A673 (cell line): ENCODE data around the gene TRAPPC6A.

ENCODE experiments used
- EZH2 ChIP-seq: fragments of 200-600 bp; sonication (generic); IDR thresholded peaks from 2 replicates; pipeline ENCODE4 v1.6.1; 2017; ENCODE audit warnings: borderline replicate concordance, low read depth, mild to moderate bottlenecking, mixed read lengths, antibody characterized with exemption, low read length; ENCODE audit not compliant: poor library complexity, severe bottlenecking
- TF ChIP-seq, protein P1 (sequence below): fragments of 300-800, 200-600 bp; sonication (generic); conservative IDR thresholded peaks from 2 replicates; pipeline ENCODE4 v1.5.1; 2017; ENCODE audit warnings: low read depth, mild to moderate bottlenecking, antibody characterized with exemption, low read length, moderate library complexity, mixed read lengths

DNA sequence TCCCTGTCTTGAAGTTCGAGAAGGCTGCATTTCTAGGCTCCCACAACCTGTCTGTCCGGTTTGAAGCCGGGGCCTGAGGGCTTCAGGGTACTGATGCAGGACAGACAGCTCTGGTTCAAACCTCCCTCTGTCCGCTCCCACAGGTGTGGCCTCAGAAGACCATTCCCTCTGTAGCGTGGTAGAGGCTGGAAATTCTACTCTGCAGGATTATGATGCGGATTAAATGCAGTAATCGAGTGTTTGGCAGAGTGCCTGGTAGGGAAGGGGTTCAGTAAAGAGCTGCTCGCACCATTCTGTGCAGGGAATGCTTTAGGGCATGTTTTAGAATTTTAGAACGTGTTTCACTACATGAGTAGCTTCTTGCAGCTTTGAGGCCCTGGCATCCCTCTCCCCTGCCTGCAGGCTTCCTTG is 54.6 kb downstream of the TRAPPC6A start:
- TF ChIP-seq, protein P1, sequence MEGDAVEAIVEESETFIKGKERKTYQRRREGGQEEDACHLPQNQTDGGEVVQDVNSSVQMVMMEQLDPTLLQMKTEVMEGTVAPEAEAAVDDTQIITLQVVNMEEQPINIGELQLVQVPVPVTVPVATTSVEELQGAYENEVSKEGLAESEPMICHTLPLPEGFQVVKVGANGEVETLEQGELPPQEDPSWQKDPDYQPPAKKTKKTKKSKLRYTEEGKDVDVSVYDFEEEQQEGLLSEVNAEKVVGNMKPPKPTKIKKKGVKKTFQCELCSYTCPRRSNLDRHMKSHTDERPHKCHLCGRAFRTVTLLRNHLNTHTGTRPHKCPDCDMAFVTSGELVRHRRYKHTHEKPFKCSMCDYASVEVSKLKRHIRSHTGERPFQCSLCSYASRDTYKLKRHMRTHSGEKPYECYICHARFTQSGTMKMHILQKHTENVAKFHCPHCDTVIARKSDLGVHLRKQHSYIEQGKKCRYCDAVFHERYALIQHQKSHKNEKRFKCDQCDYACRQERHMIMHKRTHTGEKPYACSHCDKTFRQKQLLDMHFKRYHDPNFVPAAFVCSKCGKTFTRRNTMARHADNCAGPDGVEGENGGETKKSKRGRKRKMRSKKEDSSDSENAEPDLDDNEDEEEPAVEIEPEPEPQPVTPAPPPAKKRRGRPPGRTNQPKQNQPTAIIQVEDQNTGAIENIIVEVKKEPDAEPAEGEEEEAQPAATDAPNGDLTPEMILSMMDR: no peak
- TF ChIP-seq EZH2: no peak
